Occipital lobe (tissue), 2 donors: ENCODE data around the gene DCST2. TPM values are rescaled to one million over a fixed set of nuclear protein-coding genes. Genes with fewer than 3 reads are reported as not detected.
A peak's percentile ranks its signal among the peaks of the same experiment; 100 is the strongest.

Source experiments
- DNase-seq: peaks from one replicate; lab custom pipeline; 2025; lab: John Stamatoyannopoulos, UW
- total RNA-seq: library from RNA; depleted of rRNA; stranded (reverse); fragments of >200 nt; gene quantifications from one replicate; pipeline ENCODE4 v1.2.3, GENCODE V29; 2014

Gene DCST2
- total RNA-seq, 1 donor from 2014 or later, result 0.16 TPM

DNA sequence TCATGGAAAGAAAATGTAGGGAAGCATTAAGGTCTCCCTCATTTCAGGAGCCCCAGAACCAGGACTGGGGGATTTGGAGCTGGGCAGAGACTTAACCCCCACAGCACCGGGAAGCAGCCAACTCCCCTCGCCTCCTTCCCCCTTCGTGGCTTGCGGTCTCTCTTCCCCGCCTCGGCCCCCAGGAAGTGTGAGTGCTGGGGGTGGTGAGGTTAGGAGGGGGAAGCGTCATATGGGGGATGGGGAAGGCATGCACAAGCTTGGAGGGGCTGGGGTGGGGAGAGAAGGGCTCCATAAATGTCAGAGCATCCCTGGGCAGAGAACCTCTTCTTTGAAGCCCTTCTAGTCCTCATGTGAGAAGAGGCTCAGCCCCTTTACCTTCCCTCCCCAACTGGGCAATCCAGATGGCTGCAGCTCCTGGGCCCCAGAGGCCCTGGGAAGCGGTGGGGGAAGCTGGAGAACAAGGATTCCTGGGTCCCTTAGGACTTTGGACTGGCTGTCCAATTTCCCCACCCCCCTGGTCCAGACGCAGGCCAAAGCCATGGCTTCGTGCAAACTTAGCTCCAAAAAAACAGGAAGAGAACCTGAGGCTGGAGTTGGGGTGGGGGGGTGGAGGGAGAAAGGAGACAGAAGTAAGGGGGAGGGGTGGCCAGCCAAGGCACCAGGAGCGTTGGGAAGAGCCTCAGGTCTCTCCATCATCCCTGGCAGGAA, 23.2 kb downstream of the DCST2 start:
- DNase-seq, result no peak

DNA sequence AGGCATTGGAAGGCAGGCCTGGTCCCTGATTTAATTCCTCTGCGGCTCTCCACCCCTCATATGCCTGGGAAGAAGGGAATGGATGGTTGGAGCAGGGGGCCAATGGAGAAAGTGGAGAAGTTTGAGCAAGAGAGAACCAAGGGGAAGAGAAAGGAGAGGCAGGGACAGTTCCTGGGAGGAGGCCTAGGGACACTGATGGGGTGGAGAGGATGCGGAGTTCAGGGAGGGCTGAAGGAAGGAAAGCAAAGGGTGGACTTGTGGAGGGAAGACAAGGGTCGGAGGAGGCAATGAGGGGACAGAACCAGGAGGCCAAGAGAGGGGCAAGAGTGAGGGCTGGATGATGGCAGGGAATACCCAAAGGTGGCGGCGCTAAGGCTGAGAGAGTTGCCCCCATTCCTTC, 23.8 kb downstream of the DCST2 start:
- no peak for DNase-seq

DNA sequence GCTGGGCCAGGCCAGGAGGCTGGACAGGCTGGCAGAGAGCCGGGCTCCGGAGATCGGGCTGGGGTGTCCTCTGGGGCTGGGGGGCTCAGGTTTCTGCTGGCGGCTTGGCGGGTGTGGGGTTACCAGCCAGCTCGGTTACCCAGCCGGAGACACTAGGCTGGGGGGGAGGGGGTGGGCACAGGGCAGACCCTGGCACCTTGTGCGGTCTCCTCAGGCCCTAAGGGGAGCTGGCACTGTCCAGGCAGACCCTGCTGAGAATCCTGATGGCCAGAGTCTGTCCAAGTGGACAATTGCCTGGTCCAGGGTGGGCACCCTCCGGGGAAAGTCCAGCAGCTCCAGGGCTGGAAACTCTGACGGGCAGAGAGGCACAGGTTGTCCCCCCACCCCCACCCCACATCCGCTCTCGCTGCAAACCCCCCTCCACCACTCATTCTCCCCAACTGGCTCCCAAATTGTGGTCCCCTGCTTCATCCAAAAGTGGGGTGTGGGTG, 24.3 kb downstream of the DCST2 start:
- DNase-seq, result no peak

DNA sequence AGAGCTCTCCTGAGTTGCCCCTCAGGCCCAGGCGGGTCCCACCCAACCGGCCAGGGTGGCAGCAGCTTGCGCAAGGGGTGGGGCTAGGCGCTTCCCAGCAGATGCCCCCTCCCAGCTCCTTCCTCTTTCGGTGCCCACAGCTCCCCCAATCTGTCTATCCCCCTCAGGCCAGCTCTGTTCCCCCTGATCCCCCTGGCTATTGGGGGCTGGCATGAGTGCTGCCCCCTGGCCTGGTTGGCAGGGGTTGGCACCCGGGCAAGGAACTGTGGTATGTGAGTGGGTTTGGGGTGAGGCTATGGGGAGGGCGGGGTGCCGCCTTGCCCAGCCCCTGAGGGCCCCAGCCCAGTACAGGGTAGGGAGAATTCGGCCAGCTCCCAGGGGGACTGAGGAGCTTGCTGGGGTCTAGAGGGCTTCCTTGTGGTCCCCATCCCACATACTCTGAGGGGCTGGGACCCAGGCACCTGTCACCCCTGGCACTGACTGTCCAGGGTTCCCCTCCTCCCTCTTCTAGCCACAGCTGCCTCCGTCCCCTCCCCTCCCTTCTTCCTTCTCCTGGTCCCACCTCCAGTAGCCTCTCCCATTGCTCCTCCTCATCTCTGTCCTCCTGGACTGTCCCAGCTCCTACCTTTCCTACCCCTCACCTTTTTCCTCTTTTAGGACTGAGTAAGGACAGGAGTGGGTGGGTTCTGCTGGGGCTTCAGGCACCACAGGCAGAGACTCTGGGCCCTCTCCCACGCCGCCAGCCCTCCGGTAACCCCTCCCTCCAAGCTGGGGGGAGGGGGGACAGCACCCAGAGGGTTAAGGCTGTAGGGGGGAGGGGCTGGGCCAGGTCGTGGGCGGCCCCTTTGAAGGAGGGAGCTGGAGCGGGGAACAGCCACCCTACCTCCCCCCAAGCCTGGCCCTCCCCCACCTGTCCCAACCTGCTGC, 25.3 kb downstream of the DCST2 start:
- no peak for DNase-seq

DNA sequence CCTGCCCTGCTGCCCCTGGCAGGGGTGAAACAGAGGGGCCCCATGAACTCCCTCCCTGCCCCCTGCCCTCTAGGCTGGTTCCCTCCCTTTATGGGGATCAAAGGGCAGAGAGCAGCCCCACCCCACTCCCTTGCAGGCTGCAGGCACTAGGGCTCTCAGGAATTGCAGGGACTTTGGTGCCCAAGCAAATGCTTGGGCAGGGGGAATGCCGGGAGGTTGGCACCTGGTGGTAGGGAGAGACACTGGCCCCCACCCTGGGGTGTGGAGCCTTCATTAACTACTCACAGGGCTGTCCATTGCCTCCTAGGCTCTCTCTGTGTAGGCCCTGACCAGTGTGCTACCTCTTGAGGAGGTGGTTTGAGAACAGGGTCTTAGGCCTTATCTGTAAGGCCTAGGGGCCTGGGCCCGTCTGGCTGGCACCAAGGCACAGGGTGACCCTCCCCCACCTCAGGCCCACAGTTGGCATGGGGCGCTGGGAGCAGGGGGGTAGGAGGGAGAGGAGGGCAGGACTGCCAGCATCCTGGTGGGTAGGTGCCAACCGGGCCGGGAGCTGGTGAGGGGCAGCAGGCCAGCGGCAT, 26.2 kb downstream of the DCST2 start:
- no peak for DNase-seq

DNA sequence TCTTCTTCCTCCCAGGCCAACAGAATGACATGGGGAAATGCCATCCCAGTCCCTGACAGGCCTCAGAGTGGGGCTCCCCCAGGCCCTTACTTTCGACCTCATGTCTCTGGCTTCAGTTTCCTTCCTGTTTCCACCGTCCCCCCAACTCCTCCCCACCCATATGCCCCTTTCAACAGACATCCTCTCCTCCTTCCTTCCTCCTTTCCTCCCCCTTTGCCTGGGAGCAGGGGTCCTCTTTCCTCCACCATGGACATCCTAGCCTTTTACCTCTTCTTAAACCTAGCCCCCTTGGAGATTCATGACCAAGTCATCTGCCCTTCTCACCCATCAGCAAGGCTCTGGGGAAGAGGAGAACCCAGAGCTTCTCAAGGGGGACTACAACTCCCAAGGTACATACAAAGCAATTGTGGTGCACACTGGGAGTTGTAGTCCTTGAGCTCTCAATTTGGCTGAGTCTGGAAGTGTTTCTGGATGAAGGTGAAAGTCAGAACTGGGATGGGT, 26.9 kb downstream of the DCST2 start:
- peak; percentile 30 for DNase-seq

DNA sequence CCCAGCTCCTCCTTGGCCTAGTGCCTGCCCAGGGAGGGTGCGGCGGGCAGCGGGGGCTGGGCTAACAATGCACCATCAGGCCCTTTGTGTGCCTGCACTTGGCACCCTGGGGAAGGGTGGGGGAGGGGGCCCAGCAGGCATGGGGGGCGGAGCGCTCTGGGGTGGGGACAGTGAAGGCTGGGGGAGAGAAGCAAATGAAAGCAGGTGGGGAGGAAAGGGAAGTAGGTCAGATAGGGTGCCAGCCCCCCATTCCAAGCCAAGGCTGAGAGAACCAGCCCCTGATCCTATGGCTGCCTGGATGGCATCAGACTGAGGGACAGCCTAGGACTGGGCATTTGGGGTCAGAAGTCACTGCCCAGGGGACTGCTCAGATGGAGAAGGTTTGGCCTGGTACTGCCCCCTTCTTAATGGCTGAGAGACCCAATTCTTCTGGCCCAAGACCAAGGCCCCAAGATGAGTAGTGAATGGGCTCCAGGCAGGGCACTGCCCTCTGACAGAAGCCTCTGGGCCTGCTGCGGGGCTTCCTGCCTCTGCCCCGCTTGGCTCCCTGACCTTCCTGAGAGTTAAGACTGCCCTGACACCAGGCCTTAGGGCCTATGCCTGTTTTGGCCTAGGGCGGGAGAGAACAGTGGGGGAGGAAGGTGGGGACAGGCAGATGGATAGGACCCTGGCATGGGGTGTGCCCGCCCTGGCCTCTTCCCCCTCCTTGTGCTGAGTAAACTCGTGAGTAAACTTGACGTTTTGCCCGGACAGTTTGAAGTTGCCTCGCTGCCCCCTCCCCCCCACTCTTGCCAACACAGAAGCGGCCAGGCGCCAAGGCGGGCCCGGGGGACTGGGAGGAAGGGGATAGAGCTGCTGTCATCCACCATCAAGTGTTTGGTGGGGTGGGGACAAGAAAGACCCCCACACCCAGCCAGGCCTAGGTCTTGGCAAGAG, 28.2 kb downstream of the DCST2 start:
- peak; percentile 47 for DNase-seq

DNA sequence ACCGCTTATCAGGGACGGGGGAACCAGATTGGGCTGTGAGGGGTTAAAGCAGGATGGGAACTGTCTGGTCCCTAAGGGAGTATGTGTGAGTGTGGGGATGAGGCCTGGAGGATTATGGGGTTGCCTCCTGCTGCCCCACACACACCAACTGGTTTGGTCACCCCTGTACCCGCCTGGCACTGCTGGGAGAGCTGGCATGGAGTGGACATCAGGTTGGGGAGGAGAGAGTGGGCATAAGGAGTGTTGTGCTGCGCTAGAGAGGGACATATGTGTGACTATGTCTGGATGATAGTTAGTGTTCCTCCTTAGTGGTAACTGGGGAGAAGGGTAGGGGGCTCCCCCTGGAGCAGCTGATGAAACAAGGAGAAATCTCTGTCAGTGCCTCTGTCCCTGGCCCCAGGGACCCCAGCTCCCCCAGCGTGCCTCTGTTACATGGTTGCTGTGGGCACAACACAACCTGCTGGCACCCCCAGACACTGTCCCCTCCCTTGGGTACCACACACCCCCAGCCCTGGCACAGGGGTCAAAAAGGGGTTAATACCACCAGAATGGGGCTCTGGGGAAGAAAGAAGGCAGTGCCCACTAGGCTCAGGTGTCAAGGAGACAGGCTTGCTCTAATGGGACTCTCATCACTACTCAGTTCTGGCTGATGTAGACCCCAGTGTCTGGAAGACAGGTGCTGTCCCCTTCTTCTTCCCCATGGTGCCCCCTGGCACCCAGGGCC, 29.1 kb downstream of the DCST2 start:
- no peak for DNase-seq

DNA sequence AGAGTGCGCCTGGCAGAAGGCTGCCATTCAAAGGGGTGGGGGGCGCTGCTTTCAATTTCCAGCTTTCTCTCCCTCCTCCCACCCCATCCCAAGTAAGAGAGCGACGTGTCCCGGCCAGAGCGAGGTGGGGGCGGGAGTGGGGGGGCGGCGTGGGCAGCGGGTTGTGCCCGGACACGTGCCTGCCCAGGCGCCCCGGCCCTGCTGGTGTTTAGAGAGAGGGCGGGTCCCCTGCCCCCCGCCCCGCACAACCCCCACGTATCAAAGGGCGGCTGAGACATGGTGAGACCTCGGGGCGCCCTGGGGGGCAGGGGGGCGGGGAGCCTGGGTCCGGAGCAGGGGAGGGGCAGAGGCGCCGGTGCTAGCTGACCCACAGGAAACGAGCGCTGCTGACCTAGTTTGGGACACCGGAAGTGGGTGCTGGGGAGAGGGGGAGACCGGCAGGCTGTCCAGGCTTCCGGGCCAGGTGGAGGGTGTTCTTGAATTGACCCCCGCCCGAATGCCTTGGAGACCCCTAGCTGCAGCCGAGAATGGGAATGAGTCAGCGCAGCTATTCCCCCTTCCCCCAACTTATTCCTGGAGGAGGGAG, 29.7 kb downstream of the DCST2 start:
- peak; percentile 64 for DNase-seq

DNA sequence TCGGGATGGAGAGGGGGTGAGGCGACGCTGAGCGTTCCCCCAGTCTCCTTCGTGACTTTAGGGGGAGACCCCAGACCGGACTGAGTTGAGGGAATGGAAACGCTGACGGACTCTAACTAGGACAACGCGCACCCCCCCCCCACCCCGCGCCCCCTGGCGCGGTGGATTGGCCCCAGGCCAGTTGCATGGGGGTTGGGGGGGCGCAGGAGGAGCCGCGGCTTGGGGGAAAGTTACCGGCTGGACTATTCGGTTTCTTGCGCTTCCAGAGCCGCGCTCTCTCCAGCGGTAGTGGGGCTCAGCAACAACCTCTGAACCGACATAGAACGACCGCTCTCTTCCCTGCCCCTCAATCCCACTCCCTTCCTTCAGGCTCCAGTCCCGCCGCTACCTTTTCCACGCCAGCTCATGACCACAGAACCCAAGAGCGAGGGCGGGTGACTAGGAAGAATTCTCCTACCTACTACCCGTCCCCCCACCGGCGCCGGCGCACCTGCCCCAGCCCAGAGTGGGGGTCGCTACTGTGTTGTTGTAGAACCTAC, 30.3 kb downstream of the DCST2 start:
- DNase-seq, result no peak

DNA sequence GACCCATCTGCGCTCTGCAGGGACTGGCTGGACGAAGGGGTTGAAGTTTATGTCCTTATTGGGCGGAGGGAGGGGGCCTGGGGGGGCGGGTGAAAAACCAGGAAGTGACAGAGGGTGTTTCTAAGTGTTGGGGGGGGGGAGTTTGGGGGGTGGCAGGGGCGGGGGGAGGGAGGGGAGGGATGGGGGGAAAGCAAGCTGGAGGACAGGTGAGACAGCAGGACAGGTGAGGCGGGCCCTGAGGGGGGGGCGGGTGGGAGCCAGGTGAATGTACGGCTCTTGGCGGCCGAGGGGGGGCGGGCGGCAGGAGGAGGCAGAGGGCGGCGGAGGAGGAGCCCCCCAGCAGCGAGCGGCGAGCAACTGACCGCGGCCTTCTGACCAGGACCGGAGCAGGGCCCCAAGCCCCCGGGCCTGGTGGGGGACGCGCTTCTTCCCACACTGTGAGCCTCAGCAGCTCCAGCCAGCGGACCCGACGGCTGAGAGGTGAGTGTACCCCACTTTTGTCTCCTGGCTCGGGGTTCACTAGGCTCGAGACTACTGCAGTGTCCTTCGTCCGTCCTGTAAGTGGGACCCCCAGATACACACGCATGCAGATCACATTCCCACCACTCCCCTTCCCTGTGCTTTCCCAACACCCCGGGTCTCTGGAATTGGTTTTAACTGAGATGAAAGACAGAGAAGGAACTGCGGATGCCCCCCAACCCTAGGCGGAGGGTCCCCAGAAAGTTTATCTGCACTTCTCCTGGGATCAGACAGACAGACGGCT, 30.9 kb downstream of the DCST2 start, which contains the start of gene ZBTB7B:
ZBTB7B (plus strand) TSS at position 339 of the 763 bp plus-strand sequence. CDS start 11,859 bp downstream, outside the sequence.
- no peak for DNase-seq

DNA sequence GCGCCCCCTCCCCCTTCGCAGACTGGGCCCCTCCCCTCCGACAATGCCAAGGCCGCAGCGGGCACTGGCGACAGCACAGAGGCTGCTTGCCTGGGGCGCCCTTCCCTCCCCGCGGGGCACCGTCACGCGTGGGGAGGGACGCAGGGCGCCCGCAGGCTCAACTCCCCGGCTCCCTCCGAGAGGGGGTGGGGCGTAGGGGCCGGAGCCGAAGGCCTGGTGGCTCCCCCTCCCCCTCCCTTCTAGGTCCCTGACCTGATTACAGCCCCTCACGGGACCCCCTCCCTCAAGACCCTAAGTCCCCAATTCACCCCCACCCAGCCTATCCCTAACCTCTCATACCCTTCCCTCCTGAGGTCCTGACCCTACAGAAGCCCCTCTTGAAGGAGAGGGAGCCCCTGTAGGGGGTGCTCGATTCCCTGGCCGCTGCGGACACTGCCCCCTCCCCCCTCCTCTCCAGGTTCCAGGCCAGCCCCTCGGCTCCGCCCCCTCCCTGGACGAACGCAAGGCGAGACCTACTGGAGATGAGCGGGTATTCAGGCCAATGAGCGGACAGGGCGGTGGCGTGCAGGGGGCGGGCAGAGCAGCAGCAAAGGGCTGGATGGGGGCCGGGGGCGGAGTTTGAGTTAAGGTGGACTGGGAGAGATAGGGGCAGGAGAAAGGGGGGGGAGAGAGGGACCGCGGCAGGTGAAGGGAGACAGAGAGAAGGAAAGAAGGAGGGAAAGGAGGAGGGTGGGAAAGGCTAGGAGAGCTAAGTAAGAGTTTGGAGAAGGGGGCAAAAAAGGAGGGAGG, 31.7 kb downstream of the DCST2 start:
- DNase-seq, result peak; percentile 100

DNA sequence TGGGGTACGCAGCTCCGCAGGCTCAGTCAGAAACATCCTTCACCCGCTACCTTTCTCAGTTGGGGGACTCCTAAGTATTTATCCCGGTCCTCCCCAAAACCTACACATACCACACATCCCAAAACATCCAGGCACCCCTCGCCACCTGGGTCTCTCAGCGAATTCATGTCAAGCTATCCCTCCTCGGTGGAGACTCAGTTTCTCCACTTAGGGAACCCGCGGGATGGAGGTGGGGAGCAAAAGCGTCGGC, 32.2 kb downstream of the DCST2 start:
- no peak for DNase-seq

DNA sequence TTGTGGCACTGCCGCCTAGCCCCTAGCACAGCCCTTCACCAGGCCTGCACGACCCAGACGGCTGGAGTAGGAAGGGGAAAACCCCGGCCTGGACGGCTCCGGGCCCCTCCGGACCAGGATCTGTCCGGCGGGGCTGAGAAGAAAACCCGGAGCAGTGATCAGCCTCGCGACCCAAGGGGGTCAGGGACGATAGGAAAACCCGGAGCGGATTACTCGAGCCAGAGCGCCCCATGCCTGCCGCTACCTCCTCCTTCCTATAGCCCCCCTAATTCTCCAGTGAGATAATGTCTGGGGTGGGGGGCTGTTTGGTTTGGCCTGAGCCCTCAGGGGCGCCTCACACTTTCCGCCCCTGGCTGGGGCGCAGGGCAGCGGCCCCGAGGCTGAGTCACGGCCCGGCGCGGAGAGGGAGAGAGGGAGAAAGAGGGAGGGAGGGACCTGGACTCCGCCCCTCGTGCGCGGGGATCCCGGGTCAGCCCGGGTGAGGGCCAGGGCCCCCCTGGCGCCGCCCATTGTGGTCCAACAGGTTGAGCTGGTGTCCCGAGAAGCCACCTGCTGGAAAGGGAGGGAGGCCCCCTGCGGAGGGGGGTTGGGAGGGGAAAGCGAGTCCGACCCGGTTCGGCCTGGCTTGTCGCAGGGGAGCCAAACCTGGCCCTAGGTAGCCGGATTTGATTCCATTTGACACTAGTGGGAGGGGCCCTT, 32.7 kb downstream of the DCST2 start:
- peak; percentile 82 for DNase-seq

DNA sequence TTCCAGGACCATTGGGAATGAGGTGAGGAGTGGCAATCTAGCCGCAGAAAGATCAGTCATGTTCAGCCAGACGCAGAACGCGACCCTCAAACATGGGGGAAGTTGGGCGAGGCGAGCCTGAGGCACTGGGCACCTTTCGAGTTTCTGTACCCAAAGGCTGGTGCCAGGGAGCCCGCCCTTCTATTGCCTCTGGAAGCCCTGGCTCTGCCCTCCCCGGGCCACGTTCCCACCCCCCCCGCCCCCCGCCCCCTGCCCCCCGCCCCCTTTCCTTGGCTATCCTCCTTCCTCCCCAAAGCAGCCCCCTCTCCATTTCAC, 33.2 kb downstream of the DCST2 start:
- no peak for DNase-seq

DNA sequence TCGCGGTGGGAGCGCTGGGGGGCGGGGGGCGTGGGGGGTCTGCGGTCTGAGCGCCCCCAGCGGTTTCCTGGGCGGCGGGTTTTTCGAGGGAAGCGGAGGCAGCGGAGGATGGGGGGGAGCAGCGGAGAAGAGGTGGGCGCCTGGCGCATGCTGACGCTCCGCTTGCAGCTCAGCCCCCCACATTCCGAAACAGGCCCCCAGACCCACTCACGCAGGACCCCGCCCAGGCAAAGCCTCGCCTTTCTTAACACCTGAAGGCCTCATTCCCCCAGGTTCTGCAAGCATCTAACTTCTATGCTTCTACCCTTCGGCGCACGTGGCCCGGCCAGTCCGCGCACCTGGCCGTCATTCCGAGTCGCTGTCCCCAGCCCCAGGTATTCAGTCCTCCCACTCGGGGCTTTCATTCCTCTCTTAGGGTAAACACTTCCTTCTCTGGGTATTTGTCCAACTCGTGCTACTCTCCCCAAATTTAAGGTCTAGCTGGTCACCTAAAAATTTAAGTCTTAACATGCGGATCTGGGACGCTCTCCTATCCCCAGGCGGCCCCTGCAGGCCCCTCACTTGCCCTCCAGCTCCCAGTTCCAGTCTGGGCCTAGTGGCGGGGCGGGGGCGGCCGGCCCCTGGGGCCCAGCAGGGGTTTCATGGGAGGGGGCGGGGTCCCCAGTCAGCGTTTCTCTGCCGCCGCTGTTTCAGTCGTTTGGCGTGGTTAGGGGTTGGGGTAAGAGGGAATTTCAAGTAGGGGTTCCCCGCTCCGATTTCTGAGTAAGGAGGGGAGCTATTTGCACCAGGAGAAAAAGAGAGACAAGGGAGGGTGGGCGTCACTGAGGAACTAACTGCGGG, 33.8 kb downstream of the DCST2 start:
- DNase-seq, result no peak
